GM23248 (cell line): ENCODE data around the gene ZC3HAV1. TPM values are rescaled to one million over a fixed set of nuclear protein-coding genes. Genes with fewer than 3 reads are reported as not detected.
"Not testable (repeated sequence)": the region's sequence is repeated elsewhere in the genome, so short reads cannot be mapped to it uniquely, and the experiment has no call there.

Experiments used
- DNase-seq: peaks from one replicate; pipeline ENCODE4 v3.0.0-alpha.2; 2015
- H2AFZ ChIP-seq: fragments of 200-600 bp; sonication (generic); 2 replicates; pipeline ENCODE4 v1.6.1; 2016; ENCODE audit warnings: antibody characterized with exemption
- H3F3A ChIP-seq: fragments of 200-600 bp; sonication (generic); 2 replicates; pipeline ENCODE4 v1.6.1; 2016; ENCODE audit warnings: mild to moderate bottlenecking, antibody characterized with exemption, mixed run types; ENCODE audit not compliant: insufficient read depth
- H3K27ac ChIP-seq: fragments of 200-600 bp; sonication (generic); 2 replicates; pipeline ENCODE4 v1.5.1; 2016; ENCODE audit warnings: mild to moderate bottlenecking
- H3K27me3 ChIP-seq: fragments of 200-600 bp; sonication (generic); replicated peaks from 2 replicates; pipeline ENCODE4 v1.6.1; 2016; ENCODE audit warnings: mild to moderate bottlenecking; ENCODE audit not compliant: insufficient read depth
- H3K36me3 ChIP-seq: fragments of 200-600 bp; sonication (generic); 2 replicates; pipeline ENCODE4 v1.6.1; 2016; ENCODE audit warnings: low read depth, mild to moderate bottlenecking
- H3K4me1 ChIP-seq: fragments of 200-600 bp; sonication (generic); 2 replicates; pipeline ENCODE4 v1.6.1; 2016; ENCODE audit warnings: mild to moderate bottlenecking; ENCODE audit not compliant: insufficient read depth
- H3K4me2 ChIP-seq: fragments of 200-600 bp; sonication (generic); one replicate; pipeline ENCODE4 v1.6.1; 2016; ENCODE audit warnings: mild to moderate bottlenecking; ENCODE audit not compliant: unreplicated experiment
- H3K4me3 ChIP-seq: fragments of 200-600 bp; sonication (generic); 2 replicates; pipeline ENCODE4 v1.5.1; 2016; ENCODE audit warnings: mild to moderate bottlenecking
- H3K79me2 ChIP-seq: fragments of 200-600 bp; sonication (generic); 2 replicates; pipeline ENCODE4 v1.6.1; 2016; ENCODE audit warnings: mild to moderate bottlenecking; ENCODE audit not compliant: insufficient read depth
- H3K9ac ChIP-seq: fragments of 200-600 bp; sonication (generic); 2 replicates; pipeline ENCODE4 v1.6.1; 2016; ENCODE audit warnings: mild to moderate bottlenecking
- H3K9me2 ChIP-seq: fragments of 200-600 bp; sonication (generic); 2 replicates; pipeline ENCODE4 v1.6.1; 2016; ENCODE audit warnings: mixed run types, mild to moderate bottlenecking, moderate library complexity; ENCODE audit not compliant: insufficient read depth
- H3K9me3 ChIP-seq: fragments of 200-600 bp; sonication (generic); one replicate; pipeline ENCODE4 v1.6.1; 2017; ENCODE audit warnings: low read depth
- H4K20me1 ChIP-seq: fragments of 200-600 bp; sonication (generic); 2 replicates; pipeline ENCODE4 v1.6.0; 2016; ENCODE audit not compliant: insufficient read depth
- EZH2 ChIP-seq: fragments of 200-600 bp; sonication (generic); IDR thresholded peaks from 2 replicates; pipeline ENCODE4 v1.6.1; 2018; ENCODE audit warnings: antibody characterized with exemption, mild to moderate bottlenecking; ENCODE audit not compliant: insufficient read depth, poor library complexity, severe bottlenecking
- EZH2phosphoT487 ChIP-seq: fragments of 200-600 bp; sonication (generic); IDR thresholded peaks from 2 replicates; pipeline ENCODE4 v1.6.1; 2018; ENCODE audit warnings: antibody characterized with exemption, moderate library complexity, mild to moderate bottlenecking, low read depth; ENCODE audit not compliant: insufficient read depth
- WGBS, 2 experiments: methylation state at CpG; one replicate each; pipeline ENCODE4 v1.1.6; 2015 to 2017; ENCODE audit warnings: low lambda C conversion rate in 2 of 2, low coverage in 1 of 2; ENCODE audit errors: missing lambda C conversion rate in 2 of 2; 5-methylcytosine and 5-hydroxymethylcytosine counted together
- in situ Hi-C: fragments of 300-500 bp; cut with MboI; formaldehyde crosslinking; loops from 2 replicates; pipeline ENCODE4 v1.15.0; 2020
- polyA plus RNA-seq: library from polyadenylated mRNA; unstranded; fragments of >200 nt; fragmentation: Nextera tagmentation; extraction: Ambion mirVana; gene quantifications from 2 replicates; pipeline ENCODE4 v1.2.1, GENCODE V29; 2016
- total RNA-seq: library from RNA; depleted of rRNA; stranded (reverse); fragments of >200 nt; shearing (Covaris generic); gene quantifications from 2 replicates; pipeline ENCODE4 v1.2.3, GENCODE V29; 2014

Gene ZC3HAV1
- total and polyA plus RNA-seq, 2 experiments from 2014 or later, result 28.8 to 30.5 TPM

GRCh38 chr7:139059905-139060304 lies 49.6 kb downstream of the ZC3HAV1 start:
- DNase-seq, result no peak
- H3K9me3 ChIP-seq, result no peaks in the 10 kb centered on the region
- no peak for TF ChIP-seq EZH2phosphoT487
- no peak for TF ChIP-seq EZH2
- H3K27me3 ChIP-seq, result no peaks in the 10 kb centered on the region
- H2AFZ ChIP-seq, result no peak overlapping the region
- 15 to 38% methylated on average over 1 of the region's 1 CpG for WGBS, 2 experiments
- no peaks in the 10 kb centered on the region for H4K20me1 ChIP-seq
- H3K36me3 ChIP-seq, result peaks cover 21% of the 10 kb centered on the region; the same call in 1 of the 2 replicates
- in situ Hi-C loops, result no loop called here
- H3K27ac ChIP-seq, result no peak overlapping the region
- no peak overlapping the region for H3K4me2 ChIP-seq
- H3K9ac ChIP-seq, result no peak overlapping the region
- peaks cover 8% of the 10 kb centered on the region; the same call in 1 of the 2 replicates for H3F3A ChIP-seq
- H3K4me1 ChIP-seq, result peaks cover 8% of the 10 kb centered on the region; the same call in 1 of the 2 replicates
- no peaks in the 10 kb centered on the region for H3K79me2 ChIP-seq
- H3K4me3 ChIP-seq, result no peak overlapping the region
- H3K9me2 ChIP-seq, result no peaks in the 10 kb centered on the region

GRCh38 chr7:139058943-139059342 lies 50.6 kb downstream of the ZC3HAV1 start:
- WGBS, 2 experiments, result 19 to 29% methylated on average over 5 of the region's 5 CpGs
- in situ Hi-C loops, result no loop called here
- DNase-seq, result peak; percentile 58

GRCh38 chr7:139055674-139056073 lies 53.8 kb downstream of the ZC3HAV1 start:
- Histone ChIP-seq H3K9me2 (no peaks in the 10 kb centered on the region), H3K36me3 (peaks cover 19% of the 10 kb centered on the region; the same call in 1 of the 2 replicates), H3K4me3 (no peak overlapping the region), H3K9ac (no peak overlapping the region), H3K4me2 (no peak overlapping the region), H2AFZ (no peak overlapping the region), H3K4me1 (peaks cover 6% of the 10 kb centered on the region; the same call in 1 of the 2 replicates), H3F3A (0 out of 2 replicates have a peak, but pooled peaks cover under 1% of the 10 kb centered on the region), H3K27me3 (no peaks in the 10 kb centered on the region), H3K9me3 (no peaks in the 10 kb centered on the region), H3K27ac (no peak overlapping the region), H3K79me2 (no peaks in the 10 kb centered on the region), H4K20me1 (no peaks in the 10 kb centered on the region)
- in situ Hi-C loops, result no loop called here
- 100% methylated on average over 1 of the region's 1 CpG for WGBS, 2 experiments
- TF ChIP-seq EZH2phosphoT487 (no peak), EZH2 (no peak)
- DNase-seq, result no peak

More at GRCh38 chr7:139058943-139059342, 50.6 kb downstream of the ZC3HAV1 start:
- Histone ChIP-seq H3K9me2 (no peaks in the 10 kb centered on the region), H3K4me1 (peaks cover 8% of the 10 kb centered on the region; the same call in 1 of the 2 replicates), H3F3A (peaks cover 8% of the 10 kb centered on the region; the same call in 1 of the 2 replicates), H3K9ac (no peak overlapping the region), H3K27ac (no peak overlapping the region), H3K4me2 (no peak overlapping the region), H4K20me1 (no peaks in the 10 kb centered on the region), H3K27me3 (no peaks in the 10 kb centered on the region), H3K36me3 (peaks cover 12% of the 10 kb centered on the region; the same call in 1 of the 2 replicates), H3K9me3 (no peaks in the 10 kb centered on the region), H3K79me2 (no peaks in the 10 kb centered on the region), H3K4me3 (no peak overlapping the region), H2AFZ (no peak overlapping the region)
- TF ChIP-seq EZH2phosphoT487, result no peak
- no peak for TF ChIP-seq EZH2

- H3F3A ChIP-seq, in situ Hi-C loops, H3K4me3 ChIP-seq, H3K9me3 ChIP-seq, H3K27me3 ChIP-seq, H4K20me1 ChIP-seq, H3K9me2 ChIP-seq, H3K9ac ChIP-seq, H3K79me2 ChIP-seq, H2AFZ ChIP-seq, DNase-seq, H3K4me2 ChIP-seq, H3K27ac ChIP-seq: not testable (repeated sequence)
- Histone ChIP-seq H3K36me3 (peaks cover 15% of the 10 kb centered on the region; the same call in 1 of the 2 replicates), H3K4me1 (peaks cover 13% of the 10 kb centered on the region; the same call in 1 of the 2 replicates)
- 94 to 97% methylated on average over 14 of the region's 14 CpGs for WGBS, 2 experiments
These were observed 54.9 kb downstream of the ZC3HAV1 start for GRCh38 chr7:139054656-139055055.
